ENCODE measurements around the gene QDPR.
"Not testable (repeated sequence)": the region's sequence is repeated elsewhere in the genome, so short reads cannot be mapped to it uniquely, and the experiment has no call there.

QDPR gene

GRCh38 chr4:17489721-17490120 lies 22.2 kb downstream of the QDPR start:
- no peak for DNase-seq

GRCh38 chr4:17489123-17489522 lies 22.8 kb downstream of the QDPR start:
- DNase-seq: no peak

- DNase-seq: no peak
These were observed 29.2 kb downstream of the QDPR start for GRCh38 chr4:17482716-17483115.

- DNase-seq: no peak
These were observed 30.9 kb downstream of the QDPR start for GRCh38 chr4:17480955-17481354.

- no peak for DNase-seq
These were observed 31.5 kb downstream of the QDPR start for GRCh38 chr4:17480210-17480927.

GRCh38 chr4:17477774-17478472 lies 34.0 kb downstream of the QDPR start:
- DNase-seq: no peak

- DNase-seq: no peak
These were observed 35.0 kb downstream of the QDPR start for GRCh38 chr4:17476853-17477252.

GRCh38 chr4:17475481-17475880 lies 36.4 kb downstream of the QDPR start:
- no peak for DNase-seq

- DNase-seq: no peak
These were observed 41.8 kb downstream of the QDPR start for GRCh38 chr4:17469931-17470674.

- DNase-seq: no peak
These were observed 43.2 kb downstream of the QDPR start for GRCh38 chr4:17468619-17469221.

GRCh38 chr4:17463606-17464005 lies 48.3 kb downstream of the QDPR start:
- DNase-seq: no peak

- no peak for DNase-seq
These were observed 61.6 kb downstream of the QDPR start for GRCh38 chr4:17450269-17450804.

GRCh38 chr4:17448689-17449088 lies 63.2 kb downstream of the QDPR start:
- DNase-seq: no peak

GRCh38 chr4:17447675-17448298 lies 64.1 kb downstream of the QDPR start:
- DNase-seq: peak; percentile 16

GRCh38 chr4:17447056-17447455 lies 64.8 kb downstream of the QDPR start:
- DNase-seq: no peak

GRCh38 chr4:17442477-17442876 lies 69.4 kb downstream of the QDPR start:
- DNase-seq: not testable (repeated sequence)

- DNase-seq: no peak
These were observed 74.5 kb downstream of the QDPR start for GRCh38 chr4:17437396-17437795.

- no peak for DNase-seq
These were observed 75.2 kb downstream of the QDPR start for GRCh38 chr4:17436750-17437090.

All from NCI-H2081 treated with DMSO at 0.1 percent for 48 hours (cell line).